RCC 7860 (cell line): ENCODE results near the gene SPTB.

Experiments
- DNase-seq: peaks from one replicate; pipeline ENCODE4 v3.0.0-alpha.2; 2015; ENCODE audit warnings: low spot score
- FAIRE-seq: peaks from 2 replicates; lab custom pipeline; 2012; peaks lifted over from hg19 to GRCh38; lab: Jason Lieb, UNC

SPTB gene

DNA sequence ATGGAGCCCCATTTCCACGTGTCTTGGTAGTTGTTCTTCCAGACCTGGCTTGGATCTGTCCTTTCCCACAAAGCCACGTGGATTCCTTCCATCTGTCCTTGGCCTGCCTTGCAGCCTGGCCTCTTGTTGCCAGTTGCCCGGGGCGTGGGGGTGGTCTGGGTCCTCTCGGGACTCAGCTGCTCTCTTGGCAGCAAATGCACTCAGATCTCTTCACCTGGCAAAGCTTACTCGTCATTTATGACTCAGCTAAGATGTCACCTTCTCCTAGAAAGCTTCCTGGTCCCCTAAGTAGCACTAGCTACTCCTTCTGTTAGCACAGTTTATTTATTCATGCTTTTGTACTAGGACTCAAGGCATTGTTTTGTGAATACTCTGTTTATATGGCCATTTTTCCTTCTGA lies 161.8 kb downstream of the SPTB start:
- peak; percentile 17 for DNase-seq
- FAIRE-seq: no peak

DNA sequence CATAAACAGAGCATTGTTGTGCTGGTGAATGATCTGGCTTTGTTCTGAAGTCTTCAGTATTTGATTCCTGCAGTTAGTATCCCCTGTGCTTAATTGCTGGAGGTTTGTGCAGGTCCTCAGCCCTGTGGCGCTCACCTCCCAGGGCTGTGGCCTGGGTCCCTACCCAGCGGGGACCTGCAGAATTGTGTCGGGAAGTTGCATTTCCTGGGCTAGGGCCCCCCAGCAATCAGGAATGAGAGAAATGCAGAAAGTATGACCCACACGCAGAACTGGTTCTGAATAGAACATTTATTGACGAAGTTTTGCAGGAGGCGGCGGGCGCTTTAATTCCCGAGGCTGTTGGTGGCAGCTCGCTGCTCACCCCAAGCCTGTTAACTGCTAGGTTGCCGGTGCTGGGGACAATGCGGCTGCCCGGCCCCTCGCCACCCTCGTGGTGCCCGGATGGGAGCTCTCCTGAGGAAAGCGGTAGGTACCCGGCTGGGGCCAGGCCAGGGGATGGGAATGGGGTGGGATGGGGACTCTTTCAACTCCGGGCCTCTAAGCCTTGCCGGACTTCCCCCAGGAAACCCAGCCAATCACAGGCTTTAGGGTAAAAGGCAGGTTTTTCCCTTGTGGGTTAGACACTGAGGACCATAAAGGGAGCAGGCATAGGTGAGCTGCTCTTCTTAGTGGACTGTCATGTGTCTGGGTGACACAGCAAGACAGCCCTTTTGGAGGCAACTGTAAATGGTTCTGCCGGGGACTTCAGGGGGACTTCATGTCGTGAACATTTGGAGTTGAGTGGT lies 163.9 kb downstream of the SPTB start:
- DNase-seq: no peak
- FAIRE-seq: no peak

DNA sequence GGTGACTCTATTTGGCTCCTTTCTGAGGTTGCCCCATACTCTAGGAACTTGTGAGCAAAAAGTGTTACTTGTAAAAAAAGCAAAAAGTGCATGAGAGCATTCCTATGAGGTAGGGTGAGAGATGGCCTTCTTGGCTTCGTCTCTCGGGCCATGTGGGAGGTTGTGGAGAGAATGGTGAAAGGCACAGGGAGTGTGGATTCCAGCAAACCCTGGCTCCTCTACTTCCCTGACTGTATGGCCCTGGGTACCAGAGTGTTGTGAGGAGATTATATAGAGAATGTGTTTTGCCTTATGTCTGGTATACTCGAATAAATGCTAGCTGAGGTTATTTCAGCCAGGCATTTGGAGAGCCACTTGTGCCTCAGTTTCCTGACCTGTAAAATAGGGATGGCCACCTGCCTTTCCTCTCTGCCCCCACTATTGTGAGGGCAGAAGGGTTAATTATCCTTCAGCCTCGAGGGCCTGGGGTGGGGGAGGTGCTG lies 164.5 kb downstream of the SPTB start:
- DNase-seq (no peak), FAIRE-seq (no peak)

DNA sequence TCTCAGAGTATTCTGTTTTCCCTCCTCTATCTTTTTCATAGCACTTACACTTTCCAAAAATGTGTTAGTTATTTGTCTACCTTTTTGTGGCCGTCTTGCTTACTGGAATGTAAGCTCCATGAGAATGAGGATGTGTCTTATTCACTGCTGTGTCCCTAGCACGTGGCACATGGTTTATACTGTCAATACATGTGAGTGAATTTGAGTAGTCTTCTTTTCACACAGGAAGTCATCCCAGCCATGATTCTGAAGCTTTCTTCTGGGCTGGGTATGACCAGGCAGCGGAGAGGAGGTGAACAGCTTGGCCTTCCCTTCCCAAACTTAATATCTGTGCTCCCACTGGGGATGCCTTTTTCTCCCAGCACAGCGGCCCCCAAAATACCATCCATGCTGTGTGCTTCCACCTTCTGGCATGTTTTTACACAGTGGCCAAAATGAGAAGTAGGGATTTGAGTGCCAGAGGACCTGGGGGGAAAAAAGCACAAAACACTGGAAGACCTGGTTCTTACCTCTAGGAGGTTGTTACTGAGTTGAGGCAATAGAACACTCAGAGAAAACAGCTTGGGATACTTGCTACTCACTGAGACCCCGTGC lies 165.2 kb downstream of the SPTB start:
- FAIRE-seq (no peak), DNase-seq (no peak)

DNA sequence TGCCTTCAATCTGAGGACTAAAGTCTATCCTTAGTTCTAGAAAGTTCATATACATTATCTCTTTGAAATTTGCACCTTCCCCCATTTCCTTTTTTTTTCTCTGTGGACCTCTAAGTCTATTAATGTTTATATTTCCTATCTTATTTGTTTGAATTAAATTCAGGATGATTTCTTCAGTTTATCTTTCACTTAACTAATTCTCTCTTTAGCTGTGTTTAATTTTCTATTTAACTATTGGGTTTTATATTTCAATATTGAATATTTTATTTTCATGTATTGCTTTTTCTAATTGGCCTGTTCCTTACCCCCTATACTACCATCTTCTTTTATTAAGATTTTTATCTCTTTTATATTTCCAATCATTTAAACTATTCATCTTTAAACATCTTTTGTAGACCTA lies 166.0 kb downstream of the SPTB start:
- FAIRE-seq: no peak
- no peak for DNase-seq

DNA sequence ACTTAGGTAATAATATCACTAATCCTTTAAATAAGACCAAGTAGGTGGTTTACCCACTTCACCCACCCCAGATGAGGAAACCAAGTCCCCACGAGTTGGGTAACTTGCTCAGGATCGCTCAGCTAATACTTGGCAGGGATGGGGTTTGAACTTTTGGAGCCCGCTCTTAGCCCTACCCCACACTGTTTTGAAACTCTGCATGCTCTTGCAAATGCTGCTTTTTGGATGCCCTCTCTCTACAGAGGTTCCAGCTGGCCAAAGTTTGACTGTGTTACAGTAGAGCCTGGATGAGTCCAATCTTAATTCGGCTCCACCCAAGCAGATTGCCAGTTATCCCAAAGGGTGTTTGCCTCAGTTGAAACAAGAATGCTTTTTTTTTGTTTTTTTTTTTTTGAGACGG lies 168.7 kb downstream of the SPTB start:
- DNase-seq: no peak
- no peak for FAIRE-seq

DNA sequence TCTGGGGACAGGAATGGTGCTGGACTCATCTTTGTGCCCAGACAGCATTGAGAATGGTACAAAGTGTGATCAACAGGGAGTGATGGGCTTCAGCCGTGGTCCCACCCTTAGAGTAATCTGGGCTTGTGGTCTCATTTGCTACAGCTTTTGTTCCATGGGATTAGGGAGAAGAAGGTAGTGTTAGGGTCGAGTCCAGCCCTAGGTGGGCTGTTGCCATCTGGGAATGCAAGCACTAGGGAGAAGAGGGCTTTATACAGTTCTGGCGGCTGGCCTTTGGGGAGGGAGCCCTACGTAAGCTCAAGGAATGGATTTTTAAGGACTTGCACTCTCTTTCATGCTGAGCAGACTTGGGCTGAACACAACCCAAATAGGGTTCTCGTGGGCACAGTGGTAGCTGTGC lies 170.6 kb downstream of the SPTB start:
- no peak for FAIRE-seq
- DNase-seq: no peak

DNA sequence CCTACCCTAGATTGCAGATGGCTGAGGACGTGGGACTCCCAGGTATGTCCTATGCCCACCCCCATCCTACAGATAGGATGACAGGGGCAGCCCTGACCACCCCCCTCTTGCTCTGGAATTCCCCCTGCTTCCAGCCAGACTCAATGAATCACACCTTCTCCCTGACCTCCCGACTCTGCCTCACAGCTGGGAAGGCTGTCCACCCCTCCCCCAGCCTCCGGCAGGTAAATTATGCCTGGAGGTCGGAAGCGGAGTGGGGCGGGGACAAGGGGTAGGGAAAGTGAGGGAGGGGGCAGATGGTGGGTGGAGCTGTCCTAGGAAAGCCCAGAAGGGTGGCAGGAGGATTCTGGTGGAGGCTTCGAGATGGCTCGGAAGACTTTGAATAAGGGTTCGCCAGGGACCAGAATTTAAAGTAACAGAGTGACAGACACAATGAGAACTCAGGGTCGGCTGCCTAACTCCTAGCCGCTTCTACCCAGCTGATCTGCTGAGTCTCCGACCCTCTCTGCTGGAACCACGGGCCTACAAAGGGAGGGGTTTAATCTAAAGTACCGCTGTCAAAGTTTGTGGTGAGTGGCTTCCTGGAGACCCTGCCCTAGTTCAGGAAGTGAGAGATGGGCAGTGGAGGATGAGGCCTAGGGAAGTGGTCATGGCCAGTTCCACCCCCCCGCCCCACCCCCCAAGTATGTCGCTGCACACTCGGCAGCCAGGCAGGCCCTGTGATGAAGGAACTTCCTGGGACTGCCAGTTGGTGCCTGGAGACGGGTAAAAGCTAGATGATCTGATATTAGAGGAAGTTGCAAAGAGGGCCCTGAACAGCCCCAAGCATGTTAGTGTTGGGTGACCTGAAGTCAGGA lies 171.3 kb downstream of the SPTB start:
- FAIRE-seq (no peak), DNase-seq (peak; percentile 73)

DNA sequence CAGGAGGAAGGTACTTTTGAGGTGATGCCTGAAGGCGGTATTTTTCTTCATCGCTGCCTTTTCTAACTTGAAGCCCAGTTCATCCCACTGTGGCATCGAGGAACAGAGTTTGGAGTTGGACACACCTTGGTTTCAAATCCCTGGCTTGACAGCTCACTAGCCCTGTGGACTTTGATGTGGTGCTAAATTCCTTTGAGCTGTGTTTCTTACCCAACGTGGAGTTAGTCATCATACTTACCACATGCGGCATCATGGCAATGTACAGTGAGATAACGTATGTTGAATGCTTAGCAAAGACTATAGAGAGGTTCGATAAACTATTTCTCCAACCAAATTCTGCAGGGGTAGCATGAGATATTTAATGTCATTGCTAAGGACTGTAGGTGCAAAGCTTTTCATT lies 172.0 kb downstream of the SPTB start:
- peak; percentile 66 for DNase-seq
- FAIRE-seq: peak; percentile 80

DNA sequence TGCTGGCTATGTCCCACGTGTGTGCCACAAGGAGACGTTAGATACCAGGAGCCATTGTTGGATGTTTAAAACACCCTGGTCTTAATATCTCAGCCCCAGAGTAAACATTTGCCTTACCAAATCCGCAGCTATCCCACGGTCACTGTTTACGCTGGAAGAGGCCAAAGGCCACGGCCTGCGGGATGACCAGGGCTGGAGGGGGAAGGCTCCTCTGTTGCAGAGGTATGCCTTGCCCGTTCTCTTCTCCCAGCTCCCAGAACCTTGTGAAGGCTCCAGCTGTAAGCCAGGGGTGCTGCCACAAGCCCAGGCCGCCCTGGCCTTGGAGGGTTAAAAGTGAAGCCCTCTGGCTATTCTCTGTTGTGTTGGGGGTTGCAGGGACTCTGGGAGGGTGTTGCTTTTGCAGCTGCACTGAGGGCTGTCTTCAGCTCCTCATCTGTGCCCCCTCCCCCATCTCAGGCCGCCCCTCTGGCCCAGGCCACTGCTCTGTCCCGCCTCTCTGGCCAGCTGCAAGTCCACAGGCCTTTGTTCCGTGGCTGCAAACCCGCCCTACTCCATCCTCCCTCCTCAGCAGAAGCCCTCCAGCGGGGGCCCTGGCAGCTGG lies 173.0 kb downstream of the SPTB start:
- no peak for DNase-seq

DNA sequence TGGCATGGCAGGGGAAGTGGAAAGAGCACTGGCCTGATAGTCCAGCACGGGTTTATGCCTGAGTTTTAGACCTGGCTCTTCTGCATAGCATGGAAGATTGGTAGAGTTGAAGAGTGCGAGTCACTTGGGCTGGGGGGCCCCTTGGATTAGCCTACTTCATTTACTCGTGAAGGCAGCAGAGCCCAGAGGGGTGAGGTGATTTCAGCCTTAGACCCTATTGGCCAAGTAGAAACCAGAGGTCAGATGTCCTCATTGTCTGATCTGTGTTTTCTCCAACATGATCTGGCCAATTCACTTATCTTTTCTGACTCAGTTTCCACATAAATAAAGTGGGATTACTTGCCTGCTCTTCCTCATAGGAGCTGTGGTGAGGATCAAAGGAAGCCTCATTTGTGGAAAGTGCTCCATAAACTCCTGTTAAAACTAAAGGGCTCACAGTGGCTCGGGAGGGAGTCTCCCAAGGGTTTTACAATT lies 173.6 kb downstream of the SPTB start:
- DNase-seq (no peak), FAIRE-seq (no peak)

More for the DNA sequence above, 173.0 kb downstream of the SPTB start:
- no peak for FAIRE-seq

DNA sequence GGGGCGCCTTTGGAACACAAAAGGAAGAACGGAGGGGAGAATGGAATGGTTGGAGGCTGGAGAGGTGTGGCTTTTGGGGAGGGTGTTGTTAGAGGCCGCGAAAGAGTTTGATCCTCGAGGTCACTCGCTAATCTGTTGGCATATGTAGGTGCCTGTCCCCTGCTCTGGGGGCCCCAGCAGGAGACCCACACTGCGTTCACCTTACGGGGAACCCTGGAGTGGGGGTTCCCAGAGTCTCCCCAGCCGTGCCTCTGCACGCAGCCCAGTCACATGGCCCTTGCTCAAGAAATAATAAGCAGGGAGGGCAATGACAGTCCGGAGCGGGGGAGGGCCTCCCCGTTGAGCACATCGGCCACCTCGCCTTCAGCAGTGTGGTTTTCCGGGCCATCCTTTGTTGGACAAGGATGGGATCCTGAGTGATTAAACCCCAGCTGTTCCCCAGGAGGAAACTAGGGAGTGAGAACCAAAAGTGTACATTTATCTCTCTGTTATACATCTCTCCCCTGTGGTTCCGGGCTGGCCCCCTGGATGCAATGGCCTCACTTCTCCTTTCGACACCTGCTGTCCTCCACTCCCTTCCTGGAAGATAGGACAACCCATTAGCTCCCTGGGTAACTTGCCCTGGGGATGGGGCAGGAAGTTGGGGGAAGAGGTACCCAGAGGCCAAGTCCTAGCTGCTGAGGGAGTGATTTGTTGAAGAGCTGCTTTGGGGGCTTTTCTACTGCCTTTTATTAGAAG lies 174.2 kb downstream of the SPTB start:
- DNase-seq (no peak), FAIRE-seq (no peak)

DNA sequence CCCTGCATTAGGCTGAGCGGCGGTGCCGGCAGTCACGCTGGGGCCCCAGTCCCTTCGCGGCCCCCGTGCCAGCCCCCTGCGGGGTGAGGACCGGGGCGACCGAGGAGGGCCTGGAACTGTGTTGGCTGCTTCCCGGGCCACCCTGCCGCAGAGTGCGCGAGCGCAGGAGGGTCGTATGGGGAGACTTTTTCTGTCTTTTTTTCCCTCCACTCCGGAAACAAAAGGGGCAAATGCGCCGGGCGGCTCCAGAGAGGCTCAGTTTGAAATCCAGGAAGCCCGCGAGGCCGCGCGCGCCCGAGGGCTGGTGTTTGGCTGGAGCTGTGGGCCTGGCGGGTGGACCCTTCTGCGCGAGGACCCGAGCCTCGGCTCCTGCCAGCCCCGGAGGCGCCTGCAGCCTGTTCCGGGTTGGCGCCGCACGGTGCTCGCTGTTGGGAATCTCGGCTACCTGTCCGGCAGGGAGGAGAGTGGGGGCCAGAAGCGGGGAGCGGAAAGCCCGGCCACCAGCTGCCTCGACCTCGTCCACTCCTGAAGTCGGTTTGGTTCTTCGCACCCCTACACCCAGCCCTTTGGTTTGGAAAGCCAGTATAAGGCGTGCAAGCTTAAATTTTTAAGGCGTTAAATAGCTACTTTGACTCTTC lies 174.8 kb downstream of the SPTB start:
- FAIRE-seq (no peak), DNase-seq (no peak)

DNA sequence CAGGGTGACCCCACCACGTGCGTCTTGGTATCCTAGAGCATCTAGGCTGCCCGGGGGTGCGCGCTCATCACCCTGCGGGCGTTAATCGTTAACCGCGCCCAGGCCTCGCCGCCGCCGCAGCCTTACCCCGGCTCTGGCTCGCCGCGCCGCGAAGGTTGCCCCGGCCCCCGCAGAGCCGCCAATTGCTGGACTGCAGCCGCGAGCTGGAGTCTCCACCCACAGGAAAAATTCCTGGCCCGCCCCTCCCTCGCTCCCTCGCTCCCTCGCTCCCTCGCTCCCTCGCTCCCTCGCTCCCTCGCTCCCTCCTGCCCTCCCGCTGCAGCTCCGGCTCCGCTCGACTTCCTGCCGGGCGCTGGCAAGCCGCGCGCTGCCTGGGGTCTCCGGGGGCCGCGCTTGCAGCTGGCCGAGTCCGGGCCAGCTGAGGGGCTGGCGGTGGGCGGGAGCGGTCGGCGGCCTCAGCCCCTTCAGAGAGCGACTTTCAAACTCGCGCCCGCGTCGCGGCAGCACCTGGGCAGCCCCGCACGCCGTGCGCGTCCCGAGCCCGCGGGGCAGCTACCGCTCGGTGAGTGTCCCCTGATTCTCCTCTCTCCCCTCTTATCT lies 175.5 kb downstream of the SPTB start, which contains the start of gene PLEKHG3:
TSS of gene PLEKHG3 (plus strand) at position 282 of the 600 bp plus-strand sequence. CDS start 23,208 bp downstream, outside the sequence.
- DNase-seq (peak; percentile 66), FAIRE-seq (no peak)

DNA sequence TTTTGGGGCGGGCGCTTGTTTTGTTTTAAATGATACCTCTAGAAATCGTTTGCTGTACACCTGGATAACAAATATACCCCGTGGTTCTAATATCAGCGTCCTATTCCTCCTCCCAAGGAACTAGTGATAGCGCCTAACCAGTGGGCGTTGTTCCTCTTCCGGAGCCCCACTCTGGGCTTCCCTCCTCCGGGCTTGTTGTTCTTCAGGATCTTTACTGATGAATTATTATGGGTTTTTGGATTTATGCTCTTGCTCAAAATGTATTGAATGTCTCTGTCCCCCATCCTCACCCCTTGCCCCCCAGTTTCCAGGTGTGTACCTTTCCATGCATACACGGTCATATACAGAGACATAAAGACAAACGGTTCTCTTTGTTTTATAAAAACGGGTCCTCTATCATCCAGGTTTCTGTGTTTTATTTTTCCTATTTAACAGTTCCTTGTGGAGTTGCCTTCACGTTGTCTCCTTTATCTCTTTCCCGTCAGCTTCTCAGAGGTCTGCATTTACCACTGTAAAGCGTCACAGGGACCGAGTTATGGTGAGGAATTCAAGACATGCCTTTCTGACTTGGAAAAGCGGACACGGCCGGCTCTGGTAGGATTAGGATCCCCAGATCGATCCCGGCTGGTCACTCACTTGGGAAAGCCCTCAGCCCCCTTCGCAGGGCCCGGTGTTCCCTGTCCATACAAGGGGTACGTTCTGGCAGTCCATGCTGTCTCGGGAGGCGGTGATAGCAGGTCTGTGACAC lies 176.1 kb downstream of the SPTB start:
- DNase-seq: no peak
- FAIRE-seq: no peak

DNA sequence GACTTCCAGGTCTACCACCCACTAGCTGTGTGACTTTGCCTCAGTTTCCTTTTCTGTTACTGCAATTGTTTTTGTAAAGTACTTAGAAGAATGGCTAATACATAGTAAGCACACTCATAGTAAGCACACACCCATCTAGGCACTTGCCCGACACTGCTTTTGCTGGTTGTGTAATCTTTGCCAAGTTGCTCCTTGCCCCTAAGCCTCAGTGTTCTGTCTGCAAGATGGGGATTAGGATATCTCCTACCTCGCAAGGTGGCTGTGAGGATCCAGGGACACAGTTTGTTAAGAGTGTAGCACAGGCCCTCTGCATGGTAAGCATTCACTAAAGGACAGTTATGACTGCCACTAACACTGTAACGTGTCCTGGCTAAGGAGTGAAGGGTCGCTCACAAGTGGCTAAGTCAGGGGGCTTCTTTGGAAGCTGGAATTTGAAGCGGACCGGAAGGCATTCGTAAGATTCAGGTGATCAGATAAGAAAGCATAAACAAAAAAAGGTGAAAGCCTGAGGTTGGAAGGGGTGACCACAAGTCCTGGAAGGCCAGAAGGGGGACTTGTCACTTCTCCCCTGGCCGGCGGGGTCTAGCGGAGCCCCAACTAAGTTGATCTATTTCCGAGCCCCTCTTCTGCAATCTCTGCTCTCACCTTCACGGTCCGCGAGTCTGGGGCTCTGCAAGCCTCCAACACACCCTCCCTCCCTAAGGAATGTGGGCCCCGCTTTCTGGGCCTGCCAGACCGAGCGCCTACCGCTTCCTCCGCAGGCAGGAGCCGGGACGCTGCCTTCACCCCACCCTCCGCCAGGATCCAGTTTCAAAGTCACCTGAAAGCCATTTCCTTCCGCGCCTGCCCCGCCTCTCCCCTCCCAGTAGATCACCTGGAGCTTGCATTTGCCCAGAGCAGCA lies 177.0 kb downstream of the SPTB start:
- no peak for FAIRE-seq
- DNase-seq: no peak

DNA sequence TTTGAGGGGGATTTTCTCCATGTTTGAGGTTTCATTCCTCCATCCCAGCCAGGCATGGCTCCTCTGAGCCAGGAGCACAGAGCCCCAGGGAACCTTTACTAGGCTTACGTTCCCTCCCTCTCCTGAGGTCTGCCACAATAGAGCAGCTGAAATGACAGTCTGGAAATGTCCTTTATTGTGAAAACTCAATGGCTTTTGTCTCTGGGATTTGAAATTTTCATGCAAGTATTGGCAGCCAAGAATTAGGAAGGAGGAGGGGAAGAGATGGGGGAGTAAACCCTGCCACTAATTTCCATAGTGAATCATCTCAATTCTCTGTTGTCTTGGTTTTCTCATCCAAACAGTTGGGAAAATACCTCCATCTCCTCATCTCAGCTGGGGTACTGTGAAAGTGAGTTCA lies 178.0 kb downstream of the SPTB start:
- DNase-seq: no peak

DNA sequence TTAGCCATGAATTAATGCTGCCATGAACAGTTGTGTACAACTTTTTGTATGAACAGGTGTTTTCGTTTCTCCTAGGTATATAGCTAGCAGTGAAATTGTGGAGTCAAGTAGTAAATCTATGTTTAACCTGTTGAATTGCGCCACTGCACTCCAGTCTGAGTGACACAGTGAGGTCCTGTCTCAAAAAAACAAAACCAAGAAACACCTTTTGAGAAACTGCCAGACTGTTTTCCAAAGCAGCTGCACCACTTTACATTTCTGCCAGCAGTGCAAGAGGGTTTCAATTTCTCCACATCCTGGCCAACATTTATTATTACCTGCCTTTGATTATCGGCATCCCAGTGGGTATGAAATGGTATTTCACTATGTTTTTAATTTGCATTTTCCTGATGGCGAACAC lies 178.8 kb downstream of the SPTB start:
- FAIRE-seq (no peak), DNase-seq (no peak)

More for the DNA sequence above, 178.0 kb downstream of the SPTB start:
- no peak for FAIRE-seq
